Mammary epithelial cell (primary cell): Measurements from ENCODE around the gene NOM1.

Source experiments
- CTCF ChIP-seq, 2 donors: IDR thresholded peaks in 1 of 2; conservative IDR thresholded peaks in 1 of 2; 2 replicates each; pipeline ENCODE4 v1.5.1; 2011 to 2012; ENCODE audit warnings: inconsistent platforms in 2 of 2, low read length in 2 of 2, mild to moderate bottlenecking in 2 of 2, control low read depth in 1 of 2, low read depth in 1 of 2; ENCODE audit not compliant: insufficient read depth in 1 of 2; ENCODE audit errors: extremely low read depth in 1 of 2
- EZH2 ChIP-seq: IDR thresholded peaks from 2 replicates; pipeline ENCODE4 v1.6.1; 2012; ENCODE audit warnings: low read length, inconsistent platforms, borderline replicate concordance

- no peak for TF ChIP-seq CTCF (conservative IDR thresholded peaks at IDR 0.05 in 1 of 2, IDR thresholded peaks at IDR 0.05 in 1 of 2; ENCODE audit: extremely low read depth in 1 of 2, insufficient read depth in 1 of 2, low read depth in 1 of 2, low read length in 2 of 2)
- TF ChIP-seq EZH2, result no peak
Measured at GRCh38 chr7:156993925-156994235, 44.4 kb downstream of the NOM1 start.
